SIG-M5 treated with dmso at 0.1 percent for 504 hours (cell line): ENCODE results near the gene CCDC12.

ENCODE experiments used
- DNase-seq: peaks from one replicate; lab custom pipeline; 2025; ENCODE audit not compliant: unreplicated experiment; lab: John Stamatoyannopoulos, UW

The CCDC12 gene

DNA sequence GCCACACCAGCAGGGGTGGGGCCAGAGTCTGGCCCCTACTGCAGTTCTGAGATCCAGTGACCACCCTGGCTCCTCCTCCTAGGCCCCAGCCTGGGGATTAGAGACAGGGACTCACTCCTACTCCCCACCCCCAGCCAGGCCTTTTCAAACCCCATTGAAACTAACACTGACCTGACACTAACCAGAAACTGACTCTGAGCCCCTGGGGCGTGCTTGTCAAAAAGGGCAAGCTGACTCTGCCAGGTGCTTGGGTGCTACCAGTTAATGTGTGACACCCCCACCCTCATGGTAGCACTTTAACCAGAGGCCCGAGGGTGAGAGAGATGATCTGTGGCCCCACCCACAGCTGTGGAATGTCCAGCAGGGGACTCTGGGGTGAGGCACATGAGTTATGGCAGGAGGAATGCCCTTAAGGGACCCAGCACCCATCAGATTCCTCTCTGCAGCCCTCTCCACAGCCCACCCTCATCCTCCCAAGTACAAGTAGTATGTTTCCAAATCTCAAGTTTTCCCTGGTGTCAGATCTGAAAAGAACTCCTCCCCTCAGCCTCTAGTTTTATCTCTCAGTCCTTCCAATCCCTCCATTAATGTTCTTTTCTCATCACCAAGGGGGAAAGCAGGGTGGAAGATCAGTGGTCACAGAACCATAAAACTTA is 97.6 kb downstream of the CCDC12 start:
- no peak for DNase-seq

DNA sequence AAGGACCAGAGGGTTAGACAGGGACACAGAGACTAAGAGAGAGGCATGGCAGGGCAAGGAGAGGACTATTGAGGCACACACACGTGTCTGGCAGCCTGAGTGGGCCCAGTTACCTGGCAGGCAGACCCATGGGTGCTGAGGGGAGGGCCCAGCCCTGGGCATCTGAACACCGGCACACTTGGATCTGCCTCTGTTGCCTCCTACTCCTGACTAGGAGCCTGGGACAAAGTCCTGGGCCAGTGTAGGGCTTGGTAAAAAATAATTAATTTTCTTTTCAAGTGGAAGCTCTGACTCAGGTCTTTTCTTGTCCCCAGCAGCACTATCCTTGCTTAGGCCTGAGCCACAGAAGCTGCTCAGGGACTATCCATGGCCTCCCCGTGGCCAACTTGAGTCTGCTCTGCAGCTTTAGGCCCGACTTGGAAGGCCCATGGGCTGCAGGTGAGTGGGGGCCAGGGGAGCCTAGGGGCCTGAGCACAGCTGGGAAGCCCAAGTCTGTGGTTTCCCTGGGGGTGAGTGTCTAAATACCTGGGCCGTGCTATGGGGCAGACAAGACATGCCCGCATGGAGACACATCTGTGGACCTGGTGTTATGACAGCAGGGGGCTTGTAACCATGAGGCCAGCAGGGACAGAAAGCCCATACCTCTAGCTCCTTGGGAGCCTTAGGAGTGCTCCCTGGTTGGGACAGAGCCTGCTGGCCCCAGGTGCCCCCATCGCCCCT is 99.0 kb downstream of the CCDC12 start, which contains the start of gene PTH1R:
PTH1R (plus strand) TSS at position 316 of the 720 bp plus-strand sequence. CDS start 5,839 bp downstream, outside the sequence.
- DNase-seq = no peak

DNA sequence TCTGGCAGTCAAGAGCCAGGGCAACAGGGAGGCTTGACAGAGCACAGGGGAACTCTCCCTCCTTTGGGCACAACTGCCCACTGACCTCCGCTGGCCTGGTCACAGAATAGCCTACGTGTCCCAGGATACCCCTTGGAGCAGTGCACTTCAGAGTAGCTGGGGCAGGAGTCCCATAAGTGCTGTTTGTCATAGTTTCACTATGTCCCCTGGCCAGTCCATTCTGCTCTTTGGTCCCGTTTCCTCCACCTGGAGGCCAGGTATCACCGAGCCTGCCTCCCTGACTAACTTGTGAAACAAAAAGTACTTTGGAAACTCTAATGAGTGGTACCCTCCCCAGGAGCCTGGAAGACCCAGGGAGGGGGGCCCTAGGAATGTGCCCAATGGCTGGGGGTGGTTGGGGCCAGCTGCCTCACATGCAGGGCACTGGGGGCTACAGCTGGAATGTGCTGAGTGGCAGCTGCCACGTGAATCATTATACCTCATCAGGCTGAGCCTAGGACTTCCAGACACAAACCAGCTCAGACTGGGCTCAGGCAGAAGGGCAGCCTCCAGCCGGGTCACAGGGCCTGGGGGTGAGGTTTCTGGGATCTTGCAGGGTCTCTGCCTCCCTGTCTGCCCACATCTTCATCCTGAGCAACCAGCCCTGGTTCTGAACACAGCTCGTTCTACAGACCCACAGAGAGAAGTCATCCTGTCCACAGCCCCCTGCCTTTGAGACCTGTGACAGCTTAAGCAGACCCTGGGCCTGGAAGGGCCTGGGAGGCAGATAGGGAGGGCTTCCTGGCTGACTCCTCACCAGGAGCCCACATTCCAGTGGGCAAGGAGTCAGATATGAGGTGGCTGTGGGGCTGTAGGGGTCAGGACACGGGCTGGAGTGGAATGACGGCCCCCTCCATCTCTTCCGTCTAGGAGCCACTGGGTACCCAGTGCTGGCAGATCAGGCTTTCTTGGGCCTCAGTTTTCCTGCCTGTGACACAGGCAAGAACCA is 99.9 kb downstream of the CCDC12 start:
- no peak for DNase-seq

DNA sequence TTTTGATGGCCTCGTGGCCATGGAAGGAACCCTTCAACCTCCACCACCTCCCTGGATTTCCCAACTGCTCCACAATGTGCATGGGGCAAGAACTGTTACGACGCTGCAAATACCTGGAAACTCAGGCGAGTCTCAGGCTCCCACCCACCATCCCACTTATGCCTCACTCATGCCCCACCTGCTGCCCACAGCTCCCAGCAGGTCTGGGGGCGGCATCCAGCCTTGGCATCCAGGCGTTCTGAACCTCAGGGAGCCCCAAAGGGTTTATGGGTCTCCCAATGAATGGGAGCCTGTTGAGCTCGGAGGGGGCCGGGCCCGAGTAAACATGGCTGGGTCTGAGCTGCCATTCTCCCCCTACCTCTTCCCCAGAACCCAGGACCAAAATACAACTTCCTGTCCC is 101.0 kb downstream of the CCDC12 start:
- DNase-seq = no peak

DNA sequence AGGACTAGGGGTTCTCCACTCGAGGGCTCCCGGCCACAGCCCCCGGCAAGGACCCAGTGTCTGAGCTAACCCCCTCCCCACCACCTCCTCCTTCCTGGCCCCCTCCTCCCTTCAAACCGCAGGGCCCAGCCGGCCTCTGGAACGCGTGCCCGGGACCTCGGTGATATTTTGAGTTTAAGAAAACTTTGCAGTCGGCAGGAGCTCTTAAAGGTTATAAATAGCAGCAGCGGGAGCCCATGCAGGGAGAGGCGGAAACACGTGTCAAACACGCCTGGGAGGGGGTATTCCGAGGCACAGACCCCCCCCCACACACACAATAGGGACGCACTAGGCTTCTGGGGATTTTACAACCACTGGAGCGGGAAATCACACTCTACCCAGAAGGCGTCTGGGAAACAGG is 102.1 kb downstream of the CCDC12 start:
- no peak for DNase-seq

DNA sequence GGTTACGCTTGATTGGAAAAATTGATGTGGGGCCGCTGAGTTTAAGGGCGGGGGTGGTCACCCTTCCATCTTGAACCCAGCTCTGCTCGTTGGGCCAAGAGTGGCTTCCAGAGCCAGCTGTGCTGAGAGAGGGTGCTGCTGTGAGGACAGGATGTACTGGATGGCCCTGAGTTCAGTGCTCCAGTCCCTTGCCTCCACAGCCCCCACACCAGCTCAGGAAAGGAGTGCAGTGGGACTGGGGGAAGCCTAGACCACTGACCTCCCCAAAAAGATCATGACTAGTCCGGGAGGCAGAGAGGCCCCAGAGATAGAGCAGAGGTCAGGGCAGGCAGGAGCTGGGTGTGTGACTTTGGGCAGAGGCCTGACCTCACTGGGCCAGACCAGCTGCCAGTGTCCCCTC is 103.0 kb downstream of the CCDC12 start:
- no peak for DNase-seq
